ENCODE measurements around the gene VEGFD.

Gene VEGFD

DNA sequence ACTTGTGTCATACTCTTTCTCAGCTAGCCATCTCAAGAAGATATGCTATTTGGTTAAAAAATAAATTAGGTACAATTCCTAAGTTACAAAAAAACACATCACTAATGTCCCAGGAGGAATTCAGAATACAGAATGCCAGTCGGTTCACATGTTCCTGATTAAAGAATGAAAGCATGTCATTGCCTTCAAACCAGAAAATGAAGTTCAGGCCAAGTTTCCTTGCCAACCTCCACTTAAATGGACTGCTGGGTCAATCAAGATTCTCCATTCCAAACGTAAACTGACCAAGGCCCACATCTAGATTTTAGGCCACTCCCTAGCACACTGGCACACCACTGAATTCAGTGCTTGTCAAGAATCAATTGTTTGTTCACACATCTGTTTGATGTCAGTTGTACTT lies 55.4 kb downstream of the VEGFD start:
- TF ChIP-seq CTCF (IDR thresholded peaks at IDR 0.05; ENCODE audit: poor library complexity, severe bottlenecking): no peak
- no peaks in the 10 kb centered on the region for H3K27me3 ChIP-seq (ENCODE audit: insufficient read depth, poor library complexity, severe bottlenecking)
- no peaks in the 10 kb centered on the region for H3K9me3 ChIP-seq (ENCODE audit: severe bottlenecking)
- peaks cover 51% of the 10 kb centered on the region for H3K36me3 ChIP-seq (ENCODE audit: low read depth)
- no peak for ATAC-seq (ENCODE audit: low read depth)
- no peak overlapping the region for H3K27ac ChIP-seq (ENCODE audit: poor library complexity, severe bottlenecking)
- H3K4me3 ChIP-seq (ENCODE audit: severe bottlenecking): no peak overlapping the region
- no peak for DNase-seq (ENCODE audit: low spot score)
- no peaks in the 10 kb centered on the region for H3K4me1 ChIP-seq (ENCODE audit: insufficient read depth, poor library complexity, severe bottlenecking)

- peaks cover 58% of the 10 kb centered on the region for H3K36me3 ChIP-seq (ENCODE audit: low read depth)
- no peaks in the 10 kb centered on the region for H3K4me1 ChIP-seq (ENCODE audit: insufficient read depth, poor library complexity, severe bottlenecking)
- H3K9me3 ChIP-seq (ENCODE audit: severe bottlenecking): no peaks in the 10 kb centered on the region
- DNase-seq (ENCODE audit: low spot score) (no peak), ATAC-seq (ENCODE audit: low read depth) (no peak)
- no peak overlapping the region for H3K4me3 ChIP-seq (ENCODE audit: severe bottlenecking)
- H3K27ac ChIP-seq (ENCODE audit: poor library complexity, severe bottlenecking): no peak overlapping the region
- H3K27me3 ChIP-seq (ENCODE audit: insufficient read depth, poor library complexity, severe bottlenecking): no peaks in the 10 kb centered on the region
- TF ChIP-seq CTCF (IDR thresholded peaks at IDR 0.05; ENCODE audit: poor library complexity, severe bottlenecking): no peak
Observed at GRCh38 chrX:15328131-15328530, 56.1 kb downstream of the VEGFD start.

DNA sequence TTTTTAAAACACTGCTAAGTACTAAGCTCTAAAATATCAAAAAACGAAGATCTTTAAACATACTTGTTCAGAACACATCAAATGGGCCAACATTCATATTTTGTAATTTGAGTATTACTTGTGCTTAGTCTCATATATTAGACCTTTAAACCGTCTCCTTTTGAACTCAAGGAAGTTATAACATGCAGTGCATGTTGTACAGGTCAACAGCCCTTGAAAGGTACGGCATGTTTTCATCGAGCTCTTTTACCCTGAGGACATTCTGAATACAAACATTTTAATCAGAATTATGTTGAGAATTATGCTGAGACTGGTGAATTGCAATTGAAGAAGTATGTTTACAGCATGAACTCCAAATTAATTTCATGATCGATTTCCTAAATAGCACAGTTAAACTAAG lies 61.7 kb downstream of the VEGFD start:
- Histone ChIP-seq H3K27ac (ENCODE audit: poor library complexity, severe bottlenecking) (no peak overlapping the region), H3K36me3 (ENCODE audit: low read depth) (peaks cover 36% of the 10 kb centered on the region), H3K9me3 (ENCODE audit: severe bottlenecking) (no peaks in the 10 kb centered on the region), H3K27me3 (ENCODE audit: insufficient read depth, poor library complexity, severe bottlenecking) (no peaks in the 10 kb centered on the region), H3K4me3 (ENCODE audit: severe bottlenecking) (no peak overlapping the region), H3K4me1 (ENCODE audit: insufficient read depth, poor library complexity, severe bottlenecking) (no peaks in the 10 kb centered on the region)
- ATAC-seq (ENCODE audit: low read depth) (no peak), DNase-seq (ENCODE audit: low spot score) (no peak)
- no peak for TF ChIP-seq CTCF (IDR thresholded peaks at IDR 0.05; ENCODE audit: poor library complexity, severe bottlenecking)

DNA sequence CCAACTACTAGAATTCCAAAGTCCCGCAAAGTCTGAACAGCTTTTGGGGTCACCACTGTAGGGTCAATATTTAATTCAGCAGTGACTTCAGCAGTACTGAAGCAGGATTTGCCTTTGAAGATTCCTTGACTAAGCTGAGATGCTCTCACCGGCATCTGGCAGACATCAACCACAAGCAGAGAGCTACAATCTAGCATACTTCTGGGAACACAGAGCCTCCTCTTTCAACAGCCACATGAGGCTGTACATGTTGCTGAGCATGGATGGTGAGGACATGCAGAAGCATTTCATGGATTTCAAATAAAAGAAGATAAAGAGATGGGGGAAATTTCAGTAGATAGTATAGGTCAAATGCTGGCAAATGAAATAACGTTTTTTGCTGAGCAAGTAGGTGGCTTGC lies 62.1 kb downstream of the VEGFD start:
- no peak for TF ChIP-seq CTCF (IDR thresholded peaks at IDR 0.05; ENCODE audit: poor library complexity, severe bottlenecking)
- ATAC-seq (ENCODE audit: low read depth) (no peak), DNase-seq (ENCODE audit: low spot score) (no peak)
- Histone ChIP-seq H3K4me1 (ENCODE audit: insufficient read depth, poor library complexity, severe bottlenecking) (no peaks in the 10 kb centered on the region), H3K9me3 (ENCODE audit: severe bottlenecking) (no peaks in the 10 kb centered on the region), H3K27ac (ENCODE audit: poor library complexity, severe bottlenecking) (no peak overlapping the region), H3K4me3 (ENCODE audit: severe bottlenecking) (no peak overlapping the region), H3K27me3 (ENCODE audit: insufficient read depth, poor library complexity, severe bottlenecking) (no peaks in the 10 kb centered on the region), H3K36me3 (ENCODE audit: low read depth) (peaks cover 36% of the 10 kb centered on the region)

- Histone ChIP-seq H3K27ac (ENCODE audit: poor library complexity, severe bottlenecking) (no peak overlapping the region), H3K4me3 (ENCODE audit: severe bottlenecking) (no peak overlapping the region), H3K4me1 (ENCODE audit: insufficient read depth, poor library complexity, severe bottlenecking) (no peaks in the 10 kb centered on the region), H3K27me3 (ENCODE audit: insufficient read depth, poor library complexity, severe bottlenecking) (no peaks in the 10 kb centered on the region), H3K9me3 (ENCODE audit: severe bottlenecking) (no peaks in the 10 kb centered on the region), H3K36me3 (ENCODE audit: low read depth) (peaks cover 36% of the 10 kb centered on the region)
- ATAC-seq (ENCODE audit: low read depth): no peak
- no peak for DNase-seq (ENCODE audit: low spot score)
- TF ChIP-seq CTCF (IDR thresholded peaks at IDR 0.05; ENCODE audit: poor library complexity, severe bottlenecking): no peak
Observed at GRCh38 chrX:15321447-15321846, 62.8 kb downstream of the VEGFD start.
